Trophoblast cell (in vitro differentiated cells and primary cell): ENCODE measurements around the gene CHPT1. TPM values are rescaled to one million over a fixed set of nuclear protein-coding genes. Genes with fewer than 3 reads are reported as not detected.

Source experiments
- DNase-seq, 2 donors: peaks; one replicate each; pipeline ENCODE4 v3.0.0-alpha.2; 2016
- H2AFZ ChIP-seq: 2 replicates; pipeline ENCODE4 v1.6.1; 2013; ENCODE audit warnings: low read length, moderate library complexity, mild to moderate bottlenecking; ENCODE audit not compliant: insufficient read depth, poor library complexity
- H2AK5ac ChIP-seq: 2 replicates; pipeline ENCODE4 v1.6.1; 2013; ENCODE audit warnings: mild to moderate bottlenecking, low read length
- H2BK120ac ChIP-seq: 2 replicates; pipeline ENCODE4 v1.6.1; 2013; ENCODE audit warnings: low read length, mild to moderate bottlenecking, moderate library complexity; ENCODE audit not compliant: insufficient read depth, poor library complexity
- H2BK12ac ChIP-seq: 2 replicates; pipeline ENCODE4 v1.6.1; 2013; ENCODE audit warnings: mild to moderate bottlenecking, low read length, moderate library complexity
- H2BK5ac ChIP-seq: 2 replicates; pipeline ENCODE4 v1.6.1; 2013; ENCODE audit warnings: low read length, low read depth, moderate library complexity, mild to moderate bottlenecking; ENCODE audit not compliant: poor library complexity
- H3K14ac ChIP-seq: 2 replicates; pipeline ENCODE4 v1.6.1; 2013; ENCODE audit warnings: mild to moderate bottlenecking, low read length
- H3K18ac ChIP-seq: 2 replicates; pipeline ENCODE4 v1.6.1; 2013; ENCODE audit warnings: mild to moderate bottlenecking, low read length
- H3K23ac ChIP-seq: 2 replicates; pipeline ENCODE4 v1.6.1; 2013; ENCODE audit warnings: low read length
- H3K27ac ChIP-seq: 2 replicates; pipeline ENCODE4 v1.5.1; 2013; ENCODE audit warnings: low read depth, mild to moderate bottlenecking, inconsistent platforms, low read length, moderate library complexity
- H3K27me3 ChIP-seq: 2 replicates; pipeline ENCODE4 v1.6.1; 2013; ENCODE audit warnings: inconsistent platforms, mild to moderate bottlenecking, low read length, moderate library complexity; ENCODE audit not compliant: insufficient read depth
- H3K36me3 ChIP-seq, 2 experiments: 1 replicate in 1 of 2; 2 replicates in 1 of 2; pipeline ENCODE4 v1.6.1; 2013; ENCODE audit warnings: low read length in 2 of 2, mild to moderate bottlenecking in 2 of 2, moderate library complexity in 1 of 2; ENCODE audit not compliant: insufficient read depth in 2 of 2, control insufficient read depth in 1 of 2
- H3K4ac ChIP-seq: 2 replicates; pipeline ENCODE4 v1.6.1; 2013; ENCODE audit warnings: low read depth, mild to moderate bottlenecking, low read length, moderate library complexity
- H3K4me1 ChIP-seq, 2 experiments: 1 replicate in 1 of 2; 2 replicates in 1 of 2; pipeline ENCODE4 v1.6.1; 2013; ENCODE audit warnings: low read length in 2 of 2, mild to moderate bottlenecking in 2 of 2, moderate library complexity in 1 of 2; ENCODE audit not compliant: insufficient read depth in 2 of 2, control insufficient read depth in 1 of 2
- H3K4me2 ChIP-seq: 2 replicates; pipeline ENCODE4 v1.6.1; 2013; ENCODE audit warnings: inconsistent platforms, mild to moderate bottlenecking, low read length, moderate library complexity
- H3K4me3 ChIP-seq: 2 replicates; pipeline ENCODE4 v1.5.1; 2013; ENCODE audit warnings: mild to moderate bottlenecking, low read depth, low read length, inconsistent platforms
- H3K79me1 ChIP-seq: one replicate; pipeline ENCODE4 v1.6.1; 2013; ENCODE audit warnings: low read length
- H3K79me2 ChIP-seq: 2 replicates; pipeline ENCODE4 v1.6.1; 2013; ENCODE audit warnings: low read length, mild to moderate bottlenecking; ENCODE audit not compliant: control insufficient read depth, insufficient read depth, poor library complexity
- H3K9ac ChIP-seq: 2 replicates; pipeline ENCODE4 v1.6.1; 2013; ENCODE audit warnings: mild to moderate bottlenecking, low read length
- H3K9me3 ChIP-seq: 2 replicates; pipeline ENCODE4 v1.6.1; 2013; ENCODE audit warnings: low read depth, mild to moderate bottlenecking, control low read depth, inconsistent platforms, low read length; ENCODE audit not compliant: insufficient read depth
- H4K12ac ChIP-seq: 2 replicates; pipeline ENCODE4 v1.6.1; 2013; ENCODE audit warnings: low read depth, mild to moderate bottlenecking, low read length, moderate library complexity
- H4K8ac ChIP-seq: 2 replicates; pipeline ENCODE4 v1.6.1; 2013; ENCODE audit warnings: low read depth, mild to moderate bottlenecking, low read length, moderate library complexity
- H4K91ac ChIP-seq: one replicate; pipeline ENCODE4 v1.6.1; 2013; ENCODE audit warnings: low read depth, mild to moderate bottlenecking, low read length, moderate library complexity
- WGBS: extraction: QIAGEN DNeasy Blood & Tissue Kit; methylation state at CpG from one replicate; pipeline ENCODE4 v1.1.7; 2013; ENCODE audit warnings: missing lambda C conversion rate; ENCODE audit not compliant: insufficient read length, insufficient coverage; ENCODE audit errors: extremely low coverage; 5-methylcytosine and 5-hydroxymethylcytosine counted together
- polyA plus RNA-seq: library from polyadenylated mRNA; stranded (reverse); fragments of 200-250 nt; gene quantifications from 2 replicates; pipeline ENCODE4 v1.2.3, GENCODE V29; 2013

CHPT1 gene
- polyA plus RNA-seq = 9.3 and 10.0 TPM in 2 replicates

DNA sequence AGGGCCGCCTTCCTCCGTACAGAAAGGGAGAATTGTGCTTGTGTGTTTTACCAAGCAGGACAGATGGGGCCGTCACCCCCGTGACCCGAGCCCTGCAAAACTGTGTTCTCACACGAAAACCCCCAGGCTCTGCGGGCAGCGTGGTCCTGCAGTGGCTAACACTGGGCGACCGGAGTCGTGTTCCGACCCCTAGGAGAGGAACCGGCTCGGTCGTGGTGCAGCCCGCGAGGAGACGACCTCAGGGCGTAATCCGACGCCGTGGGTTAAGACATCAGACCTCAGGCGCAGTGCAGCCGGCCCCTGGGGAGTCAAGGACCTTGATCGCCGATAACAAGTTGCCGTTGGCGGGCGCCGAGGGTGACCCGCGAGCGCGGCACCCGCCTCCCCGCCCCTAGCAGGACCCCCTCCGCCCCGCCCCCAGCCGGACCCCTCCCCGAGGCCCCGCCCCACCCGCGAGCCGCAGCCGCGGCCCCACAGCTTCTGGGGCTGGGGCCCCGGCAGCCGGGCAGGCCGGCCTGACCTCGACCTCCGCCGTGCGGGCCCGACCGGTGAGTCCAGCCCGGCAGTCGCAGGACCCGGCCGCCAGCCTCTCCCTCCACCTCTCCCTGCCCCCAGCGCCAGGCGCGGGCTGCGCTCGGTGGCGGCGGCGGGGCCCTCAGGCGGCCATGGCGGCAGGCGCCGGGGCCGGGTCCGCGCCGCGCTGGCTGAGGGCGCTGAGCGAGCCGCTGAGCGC lies at the start of gene CHPT1:
Gene CHPT1, plus strand, starts transcription at position 444 of the 733 bp plus-strand sequence. Its CDS starts 222 bp downstream, at position 666.
- H3K36me3 ChIP-seq = no peaks in the 10 kb centered on the region
- H3K4me2 ChIP-seq = peak within 1 kb of the TSS; percentile 99
- H3K4me1 ChIP-seq = no peaks in the 10 kb centered on the region
- H2BK5ac ChIP-seq = peak within 1 kb of the TSS; percentile 83
- peak; percentile 61 to 73 for DNase-seq
- H3K23ac ChIP-seq = peak within 1 kb of the TSS; percentile 9
- H3K4ac ChIP-seq = peak within 1 kb of the TSS; percentile 42
- no peak within 1 kb of the TSS for H2AK5ac ChIP-seq
- WGBS = no CpG with 5 or more reads among the region's 80 CpGs
- H3K9ac ChIP-seq = peak within 1 kb of the TSS; percentile 71
- H3K27ac ChIP-seq = peak within 1 kb of the TSS; percentile 62
- peak within 1 kb of the TSS; percentile 91 for H4K91ac ChIP-seq
- H3K79me1 ChIP-seq = peaks cover 7% of the 10 kb centered on the region
- H4K12ac ChIP-seq = peak within 1 kb of the TSS; percentile 56
- H3K14ac ChIP-seq = peak within 1 kb of the TSS; percentile 88
- H4K8ac ChIP-seq = peak within 1 kb of the TSS; percentile 89
- H3K27me3 ChIP-seq = no peaks in the 10 kb centered on the region
- H3K4me3 ChIP-seq = peak within 1 kb of the TSS; percentile 95
- H2AFZ ChIP-seq = peak within 1 kb of the TSS; percentile 76
- peaks cover 3% of the 10 kb centered on the region for H3K79me2 ChIP-seq
- H3K18ac ChIP-seq = peak within 1 kb of the TSS; percentile 94
- peak within 1 kb of the TSS; percentile 68 for H2BK12ac ChIP-seq
- peak within 1 kb of the TSS; percentile 60 for H2BK120ac ChIP-seq
- no peaks in the 10 kb centered on the region for H3K9me3 ChIP-seq

DNA sequence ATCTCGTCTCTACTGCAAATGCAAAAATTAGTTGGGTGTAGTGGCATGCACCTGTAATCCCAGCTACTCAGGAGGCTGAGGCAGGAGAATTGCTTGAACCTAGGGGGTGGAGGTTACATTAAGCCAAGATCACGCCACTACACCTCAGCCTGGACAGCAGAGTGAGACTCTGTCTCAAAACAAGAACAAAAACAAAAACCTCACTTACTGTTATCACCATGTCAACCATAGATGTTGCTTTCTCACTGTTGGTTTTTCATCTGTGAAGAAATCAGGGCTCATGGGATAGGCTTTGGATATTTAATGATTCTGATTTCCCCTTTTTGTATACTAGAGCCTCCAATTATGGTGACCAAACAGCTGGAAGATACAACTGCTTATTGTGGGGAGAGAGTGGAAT lies 49.7 kb upstream of the CHPT1 start:
- Histone ChIP-seq H3K27ac (no peak overlapping the region), H3K4me1 (no peaks in the 10 kb centered on the region), H3K9me3 (no peaks in the 10 kb centered on the region), H3K14ac (no peak overlapping the region), H3K4me2 (no peak overlapping the region), H3K4me3 (no peak overlapping the region), H3K23ac (no peak overlapping the region), H2AK5ac (no peak overlapping the region), H2BK12ac (no peak overlapping the region), H4K8ac (no peak overlapping the region), H2BK120ac (no peak overlapping the region), H4K12ac (no peak overlapping the region), H3K27me3 (no peaks in the 10 kb centered on the region), H3K4ac (no peak overlapping the region), H3K79me2 (no peaks in the 10 kb centered on the region), H4K91ac (no peak overlapping the region), H3K9ac (no peak overlapping the region), H3K79me1 (no peaks in the 10 kb centered on the region), H3K18ac (no peak overlapping the region), H3K36me3 (no peaks in the 10 kb centered on the region), H2BK5ac (no peak overlapping the region), H2AFZ (no peak overlapping the region)
- DNase-seq = no peak
- WGBS = no CpG with 5 or more reads among the region's 2 CpGs

DNA sequence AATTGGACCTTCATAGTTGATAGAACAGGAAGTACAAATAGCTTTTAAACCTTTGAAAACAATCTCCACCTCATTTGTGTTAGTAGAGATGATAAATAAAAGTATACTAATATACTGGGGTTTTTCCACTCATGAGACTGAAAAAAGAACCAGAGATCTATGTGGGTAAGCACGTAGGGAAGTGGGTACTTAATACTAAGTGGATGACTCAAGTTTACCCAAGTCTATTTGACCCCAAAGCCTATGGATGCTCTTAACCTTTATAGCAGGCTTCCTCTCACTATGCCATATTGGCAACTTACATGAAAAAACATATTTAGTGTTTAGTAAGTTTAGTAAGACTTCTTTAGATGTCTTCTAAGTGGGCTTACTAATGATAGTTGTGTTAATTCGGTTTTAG lies 49.2 kb upstream of the CHPT1 start:
- H3K4ac ChIP-seq = no peak overlapping the region
- no peak overlapping the region for H3K23ac ChIP-seq
- no peak overlapping the region for H4K8ac ChIP-seq
- H2BK5ac ChIP-seq = no peak overlapping the region
- H2AK5ac ChIP-seq = no peak overlapping the region
- no peak overlapping the region for H4K91ac ChIP-seq
- no peak overlapping the region for H3K14ac ChIP-seq
- no peak overlapping the region for H3K4me2 ChIP-seq
- no peak overlapping the region for H3K27ac ChIP-seq
- H3K79me2 ChIP-seq = no peaks in the 10 kb centered on the region
- H3K79me1 ChIP-seq = no peaks in the 10 kb centered on the region
- H3K36me3 ChIP-seq = no peaks in the 10 kb centered on the region
- H2BK120ac ChIP-seq = no peak overlapping the region
- no peak overlapping the region for H3K18ac ChIP-seq
- H3K9ac ChIP-seq = no peak overlapping the region
- H4K12ac ChIP-seq = no peak overlapping the region
- no CpG with 5 or more reads among the region's 2 CpGs for WGBS
- H3K4me3 ChIP-seq = no peak overlapping the region
- no peaks in the 10 kb centered on the region for H3K27me3 ChIP-seq
- no peaks in the 10 kb centered on the region for H3K4me1 ChIP-seq
- no peak overlapping the region for H2BK12ac ChIP-seq
- no peak for DNase-seq
- no peak overlapping the region for H2AFZ ChIP-seq
- H3K9me3 ChIP-seq = no peaks in the 10 kb centered on the region

DNA sequence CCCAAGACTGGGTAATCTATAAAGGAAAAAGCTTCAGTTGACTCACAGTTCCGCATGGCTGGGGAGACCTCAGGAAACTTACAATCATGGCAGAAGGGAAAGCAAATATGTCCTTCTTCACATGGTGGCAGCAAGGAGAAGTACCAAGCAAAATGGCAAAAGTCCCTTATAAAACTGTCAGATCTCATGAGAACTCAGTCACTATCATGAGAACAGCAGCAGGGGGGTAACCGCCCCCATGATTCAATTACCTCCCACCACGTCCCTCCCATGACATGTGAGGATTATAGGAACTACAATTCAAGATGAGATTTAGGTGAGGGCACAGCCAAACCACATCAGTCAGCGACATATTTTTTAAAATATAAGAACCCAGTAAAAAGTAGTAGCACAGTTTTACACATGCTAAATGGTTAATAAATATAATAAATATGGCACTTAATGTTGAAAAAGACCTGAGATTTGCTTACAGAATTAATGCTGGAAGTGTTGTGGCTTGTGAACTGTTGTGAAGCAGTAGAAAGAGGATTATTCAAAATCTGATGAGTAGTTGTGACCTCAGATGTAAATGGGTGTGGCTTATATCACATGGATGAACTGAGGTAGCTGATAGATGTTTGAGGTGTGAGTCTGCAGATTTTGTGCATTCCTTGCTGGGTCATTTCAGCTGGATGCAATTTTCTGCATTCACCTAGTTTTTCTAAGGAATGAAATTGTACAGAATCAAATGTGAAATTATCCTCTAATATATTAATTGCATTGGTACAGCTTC lies 46.9 kb upstream of the CHPT1 start:
- Histone ChIP-seq H3K4me3 (no peak overlapping the region), H3K14ac (no peak overlapping the region), H3K9me3 (no peaks in the 10 kb centered on the region), H3K27me3 (no peaks in the 10 kb centered on the region), H4K8ac (no peak overlapping the region), H2AK5ac (no peak overlapping the region), H2BK120ac (no peak overlapping the region), H3K79me2 (no peaks in the 10 kb centered on the region), H2BK12ac (no peak overlapping the region), H3K4ac (no peak overlapping the region), H3K27ac (no peak overlapping the region), H2AFZ (no peak overlapping the region), H4K91ac (no peak overlapping the region), H4K12ac (no peak overlapping the region), H3K4me1 (no peaks in the 10 kb centered on the region), H3K9ac (no peak overlapping the region), H3K18ac (no peak overlapping the region), H3K4me2 (no peak overlapping the region), H3K79me1 (no peaks in the 10 kb centered on the region), H3K23ac (no peak overlapping the region), H2BK5ac (no peak overlapping the region), H3K36me3 (no peaks in the 10 kb centered on the region)
- no CpG with 5 or more reads among the region's 4 CpGs for WGBS
- no peak for DNase-seq
